ENCODE data around the gene PDILT. TPM values are rescaled to one million over a fixed set of nuclear protein-coding genes. Genes with fewer than 3 reads are reported as not detected.

Gene PDILT
- total and polyA plus RNA-seq, 2 experiments from 2014 or later: not detected

DNA sequence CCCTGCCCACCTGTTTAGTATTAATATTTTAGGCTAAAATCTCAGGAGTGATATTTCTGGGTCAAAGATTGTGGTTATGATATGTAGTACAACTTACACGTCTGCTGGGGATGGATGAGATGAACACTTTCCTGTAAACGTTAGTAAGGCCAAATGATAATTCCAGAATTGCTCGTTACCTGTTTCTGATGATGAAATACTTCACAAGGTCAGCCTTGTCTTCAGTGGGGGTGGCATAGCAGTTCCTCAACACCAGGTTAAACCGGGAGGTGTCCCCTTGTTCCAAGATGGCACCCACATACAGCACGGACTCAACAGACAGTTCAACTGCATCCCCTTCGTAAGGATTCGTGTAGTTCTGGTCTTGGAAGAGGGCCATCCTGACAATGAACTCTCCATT lies 86.5 kb downstream of the PDILT start:
- Histone ChIP-seq H3K36me3 (ENCODE audit: insufficient read depth) (no peaks in the 10 kb centered on the region), H3K4me2 (no peak overlapping the region), H3K27me3 (ENCODE audit: insufficient read depth) (no peaks in the 10 kb centered on the region), H2AFZ (no peak overlapping the region), H3F3A (replicated peaks; ENCODE audit: low read depth) (no peaks in the 10 kb centered on the region), H3K27ac (ENCODE audit: low read depth) (no peak overlapping the region), H3K9me2 (ENCODE audit: insufficient read depth) (peaks cover 8% of the 10 kb centered on the region), H3K4me3 (no peak overlapping the region), H3K79me2 (replicated peaks; ENCODE audit: insufficient read depth) (no peaks in the 10 kb centered on the region), H4K20me1 (replicated peaks; ENCODE audit: insufficient read depth) (no peaks in the 10 kb centered on the region), H3K4me1 (ENCODE audit: insufficient read depth) (no peaks in the 10 kb centered on the region)
- H3K36me3 Mint-ChIP-seq (ENCODE audit: low read depth): no peaks in the 10 kb centered on the region
- no peaks in the 10 kb centered on the region for H3K4me1 Mint-ChIP-seq
- H3K4me3 Mint-ChIP-seq: no peak overlapping the region
- H3K27ac Mint-ChIP-seq: no peak overlapping the region
- TF ChIP-seq, protein P1, sequence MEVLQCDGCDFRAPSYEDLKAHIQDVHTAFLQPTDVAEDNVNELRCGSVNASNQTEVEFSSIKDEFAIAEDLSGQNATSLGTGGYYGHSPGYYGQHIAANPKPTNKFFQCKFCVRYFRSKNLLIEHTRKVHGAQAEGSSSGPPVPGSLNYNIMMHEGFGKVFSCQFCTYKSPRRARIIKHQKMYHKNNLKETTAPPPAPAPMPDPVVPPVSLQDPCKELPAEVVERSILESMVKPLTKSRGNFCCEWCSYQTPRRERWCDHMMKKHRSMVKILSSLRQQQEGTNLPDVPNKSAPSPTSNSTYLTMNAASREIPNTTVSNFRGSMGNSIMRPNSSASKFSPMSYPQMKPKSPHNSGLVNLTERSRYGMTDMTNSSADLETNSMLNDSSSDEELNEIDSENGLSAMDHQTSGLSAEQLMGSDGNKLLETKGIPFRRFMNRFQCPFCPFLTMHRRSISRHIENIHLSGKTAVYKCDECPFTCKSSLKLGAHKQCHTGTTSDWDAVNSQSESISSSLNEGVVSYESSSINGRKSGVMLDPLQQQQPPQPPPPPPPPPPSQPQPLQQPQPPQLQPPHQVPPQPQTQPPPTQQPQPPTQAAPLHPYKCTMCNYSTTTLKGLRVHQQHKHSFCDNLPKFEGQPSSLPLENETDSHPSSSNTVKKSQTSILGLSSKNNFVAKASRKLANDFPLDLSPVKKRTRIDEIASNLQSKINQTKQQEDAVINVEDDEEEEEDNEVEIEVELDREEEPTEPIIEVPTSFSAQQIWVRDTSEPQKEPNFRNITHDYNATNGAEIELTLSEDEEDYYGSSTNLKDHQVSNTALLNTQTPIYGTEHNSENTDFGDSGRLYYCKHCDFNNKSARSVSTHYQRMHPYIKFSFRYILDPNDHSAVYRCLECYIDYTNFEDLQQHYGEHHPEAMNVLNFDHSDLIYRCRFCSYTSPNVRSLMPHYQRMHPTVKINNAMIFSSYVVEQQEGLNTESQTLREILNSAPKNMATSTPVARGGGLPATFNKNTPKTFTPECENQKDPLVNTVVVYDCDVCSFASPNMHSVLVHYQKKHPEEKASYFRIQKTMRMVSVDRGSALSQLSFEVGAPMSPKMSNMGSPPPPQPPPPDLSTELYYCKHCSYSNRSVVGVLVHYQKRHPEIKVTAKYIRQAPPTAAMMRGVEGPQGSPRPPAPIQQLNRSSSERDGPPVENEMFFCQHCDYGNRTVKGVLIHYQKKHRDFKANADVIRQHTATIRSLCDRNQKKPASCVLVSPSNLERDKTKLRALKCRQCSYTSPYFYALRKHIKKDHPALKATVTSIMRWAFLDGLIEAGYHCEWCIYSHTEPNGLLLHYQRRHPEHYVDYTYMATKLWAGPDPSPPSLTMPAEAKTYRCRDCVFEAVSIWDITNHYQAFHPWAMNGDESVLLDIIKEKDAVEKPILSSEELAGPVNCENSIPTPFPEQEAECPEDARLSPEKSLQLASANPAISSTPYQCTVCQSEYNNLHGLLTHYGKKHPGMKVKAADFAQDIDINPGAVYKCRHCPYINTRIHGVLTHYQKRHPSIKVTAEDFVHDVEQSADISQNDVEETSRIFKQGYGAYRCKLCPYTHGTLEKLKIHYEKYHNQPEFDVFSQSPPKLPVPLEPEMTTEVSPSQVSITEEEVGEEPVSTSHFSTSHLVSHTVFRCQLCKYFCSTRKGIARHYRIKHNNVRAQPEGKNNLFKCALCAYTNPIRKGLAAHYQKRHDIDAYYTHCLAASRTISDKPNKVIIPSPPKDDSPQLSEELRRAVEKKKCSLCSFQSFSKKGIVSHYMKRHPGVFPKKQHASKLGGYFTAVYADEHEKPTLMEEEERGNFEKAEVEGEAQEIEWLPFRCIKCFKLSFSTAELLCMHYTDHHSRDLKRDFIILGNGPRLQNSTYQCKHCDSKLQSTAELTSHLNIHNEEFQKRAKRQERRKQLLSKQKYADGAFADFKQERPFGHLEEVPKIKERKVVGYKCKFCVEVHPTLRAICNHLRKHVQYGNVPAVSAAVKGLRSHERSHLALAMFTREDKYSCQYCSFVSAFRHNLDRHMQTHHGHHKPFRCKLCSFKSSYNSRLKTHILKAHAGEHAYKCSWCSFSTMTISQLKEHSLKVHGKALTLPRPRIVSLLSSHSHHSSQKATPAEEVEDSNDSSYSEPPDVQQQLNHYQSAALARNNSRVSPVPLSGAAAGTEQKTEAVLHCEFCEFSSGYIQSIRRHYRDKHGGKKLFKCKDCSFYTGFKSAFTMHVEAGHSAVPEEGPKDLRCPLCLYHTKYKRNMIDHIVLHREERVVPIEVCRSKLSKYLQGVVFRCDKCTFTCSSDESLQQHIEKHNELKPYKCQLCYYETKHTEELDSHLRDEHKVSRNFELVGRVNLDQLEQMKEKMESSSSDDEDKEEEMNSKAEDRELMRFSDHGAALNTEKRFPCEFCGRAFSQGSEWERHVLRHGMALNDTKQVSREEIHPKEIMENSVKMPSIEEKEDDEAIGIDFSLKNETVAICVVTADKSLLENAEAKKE (CRISPR knock-in tag; IDR thresholded peaks at IDR 0.05): no peak
- TF ChIP-seq POLR2AphosphoS5 (IDR thresholded peaks at IDR 0.05; ENCODE audit: low read depth) (no peak), ZNF114 (CRISPR knock-in tag; IDR thresholded peaks at IDR 0.05) (no peak), JUNB (IDR thresholded peaks at IDR 0.05; ENCODE audit: unreplicated experiment) (no peak), EZH2phosphoT487 (IDR thresholded peaks at IDR 0.05; ENCODE audit: unreplicated experiment) (no peak), STAT1 (IDR thresholded peaks at IDR 0.05; ENCODE audit: unreplicated experiment) (no peak), ZNF331 (CRISPR knock-in tag; IDR thresholded peaks at IDR 0.05; ENCODE audit: low read depth) (no peak)
- TF ChIP-seq, protein P2, sequence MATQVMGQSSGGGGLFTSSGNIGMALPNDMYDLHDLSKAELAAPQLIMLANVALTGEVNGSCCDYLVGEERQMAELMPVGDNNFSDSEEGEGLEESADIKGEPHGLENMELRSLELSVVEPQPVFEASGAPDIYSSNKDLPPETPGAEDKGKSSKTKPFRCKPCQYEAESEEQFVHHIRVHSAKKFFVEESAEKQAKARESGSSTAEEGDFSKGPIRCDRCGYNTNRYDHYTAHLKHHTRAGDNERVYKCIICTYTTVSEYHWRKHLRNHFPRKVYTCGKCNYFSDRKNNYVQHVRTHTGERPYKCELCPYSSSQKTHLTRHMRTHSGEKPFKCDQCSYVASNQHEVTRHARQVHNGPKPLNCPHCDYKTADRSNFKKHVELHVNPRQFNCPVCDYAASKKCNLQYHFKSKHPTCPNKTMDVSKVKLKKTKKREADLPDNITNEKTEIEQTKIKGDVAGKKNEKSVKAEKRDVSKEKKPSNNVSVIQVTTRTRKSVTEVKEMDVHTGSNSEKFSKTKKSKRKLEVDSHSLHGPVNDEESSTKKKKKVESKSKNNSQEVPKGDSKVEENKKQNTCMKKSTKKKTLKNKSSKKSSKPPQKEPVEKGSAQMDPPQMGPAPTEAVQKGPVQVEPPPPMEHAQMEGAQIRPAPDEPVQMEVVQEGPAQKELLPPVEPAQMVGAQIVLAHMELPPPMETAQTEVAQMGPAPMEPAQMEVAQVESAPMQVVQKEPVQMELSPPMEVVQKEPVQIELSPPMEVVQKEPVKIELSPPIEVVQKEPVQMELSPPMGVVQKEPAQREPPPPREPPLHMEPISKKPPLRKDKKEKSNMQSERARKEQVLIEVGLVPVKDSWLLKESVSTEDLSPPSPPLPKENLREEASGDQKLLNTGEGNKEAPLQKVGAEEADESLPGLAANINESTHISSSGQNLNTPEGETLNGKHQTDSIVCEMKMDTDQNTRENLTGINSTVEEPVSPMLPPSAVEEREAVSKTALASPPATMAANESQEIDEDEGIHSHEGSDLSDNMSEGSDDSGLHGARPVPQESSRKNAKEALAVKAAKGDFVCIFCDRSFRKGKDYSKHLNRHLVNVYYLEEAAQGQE (IDR thresholded peaks at IDR 0.05; ENCODE audit: unreplicated experiment): no peak
- DNase-seq (ENCODE audit: low spot score) (no peak), ATAC-seq (no peak)
- no peaks in the 10 kb centered on the region for H3K27me3 Mint-ChIP-seq (ENCODE audit: insufficient read depth, low read depth, poor library complexity)
- no peaks in the 10 kb centered on the region for H3K9me3 Mint-ChIP-seq
